A549 (cell line): ENCODE data around the gene ZNF341. TPM values are rescaled to one million over a fixed set of nuclear protein-coding genes. Genes with fewer than 3 reads are reported as not detected.

Experiments used
- ATAC-seq, 2 experiments: fragments of 200-7000 bp in 1 of 2; fragments of >200 bp in 1 of 2; cut with Nextera tagmentation in 1 of 2; cut with Tn5 transposase in 1 of 2; 3 replicates each; pipeline versions ENCODE4 v1.8.0 to v1.9.1; 2018 to 2020; ENCODE audit warnings: mild to moderate bottlenecking in 1 of 2, moderate library complexity in 1 of 2
- CTCF ChIA-PET: fragments of 300-600 bp; sonication (Branson Sonifier 250); formaldehyde crosslinking; extraction: SDS; loops from one replicate; lab custom pipeline; 2021; ENCODE audit warnings: antibody characterized with exemption, inconsistent platforms; lab: Yijun Ruan, JAX
- POLR2A ChIA-PET: fragments of 350-600 bp; formaldehyde crosslinking; extraction: SDS; loops from one replicate; lab custom pipeline; 2021; ENCODE audit warnings: antibody characterized with exemption, inconsistent platforms; lab: Yijun Ruan, JAX
- DNase-seq, 2 experiments: peaks; one replicate each; pipeline versions ENCODE4 v3.0.0 to v3.0.0-alpha.2; 2011 to 2016; ENCODE audit warnings: low read depth in 1 of 2, low spot score in 1 of 2
- FAIRE-seq: peaks from 2 replicates; lab custom pipeline; 2011; peaks lifted over from hg19 to GRCh38; lab: Jason Lieb, UNC
- H3K27ac ChIP-seq, 2 experiments: fragments of >200 bp; sonication (Bioruptor Twin); formaldehyde crosslinking; 3 replicates each; pipeline ENCODE4 v1.5.1; 2016 to 2017
- H3K4me1 ChIP-seq: fragments of >200 bp; sonication (Bioruptor Twin); formaldehyde crosslinking; 3 replicates; pipeline ENCODE4 v1.6.1; 2016
- H3K4me2 ChIP-seq: fragments of >200 bp; sonication (Bioruptor Twin); formaldehyde crosslinking; 3 replicates; pipeline ENCODE4 v1.6.1; 2016
- H3K4me3 ChIP-seq: fragments of >200 bp; sonication (Bioruptor Twin); formaldehyde crosslinking; 3 replicates; pipeline ENCODE4 v1.5.1; 2016
- H3K9me3 ChIP-seq: fragments of >200 bp; sonication (Bioruptor Twin); formaldehyde crosslinking; 3 replicates; pipeline ENCODE4 v1.6.1; 2016
- BCL3 ChIP-seq: fragments of >200 bp; sonication (Bioruptor Twin); formaldehyde crosslinking; IDR thresholded peaks from 3 replicates; pipeline ENCODE4 v1.6.1; 2016
- BHLHE40 ChIP-seq: IDR thresholded peaks from 2 replicates; pipeline ENCODE4 v1.6.1; 2012; ENCODE audit warnings: low read depth, low read length, inconsistent platforms
- CEBPB ChIP-seq, 2 experiments: fragments of >200 bp in 1 of 2; sonication (Bioruptor Twin) in 1 of 2; formaldehyde crosslinking in 1 of 2; IDR thresholded peaks; 2 replicates each; pipeline ENCODE4 v1.6.1; 2012 to 2016
- CHD2 ChIP-seq: fragments of 150-350 bp; IDR thresholded peaks from 2 replicates; pipeline ENCODE4 v1.6.1; 2014; ENCODE audit warnings: low read length; ENCODE audit not compliant: partially characterized antibody
- EHMT2 ChIP-seq: fragments of 200-600 bp; sonication (generic); IDR thresholded peaks from 2 replicates; pipeline ENCODE4 v1.6.1; 2016; ENCODE audit warnings: antibody characterized with exemption, low read depth, mild to moderate bottlenecking, moderate library complexity
- FOSB ChIP-seq: fragments of 250-450 bp; sonication (Bioruptor Pico); IDR thresholded peaks from 2 replicates; pipeline ENCODE4 v1.5.0; 2020; ENCODE audit warnings: mild to moderate bottlenecking, moderate library complexity
- FOSL2 ChIP-seq, 2 experiments: fragments of 450-650 bp in 1 of 2; fragments of >200 bp in 1 of 2; sonication (Bioruptor Twin) in 1 of 2; formaldehyde crosslinking; IDR thresholded peaks; 2 replicates each; pipeline versions ENCODE4 v1.5.0 to v1.6.1; 2016 to 2020; ENCODE audit warnings: mild to moderate bottlenecking in 1 of 2, moderate library complexity in 1 of 2
- FOXS1 ChIP-seq: fragments of 250-450 bp; sonication (Bioruptor Pico); IDR thresholded peaks from 2 replicates; pipeline ENCODE4 v1.5.0; 2020; ENCODE audit warnings: mild to moderate bottlenecking, moderate library complexity
- HOXB13 ChIP-seq: fragments of 250-450 bp; sonication (Bioruptor Pico); IDR thresholded peaks from 2 replicates; pipeline ENCODE4 v1.5.0; 2020; ENCODE audit warnings: low read depth, mild to moderate bottlenecking, moderate library complexity
- JUN ChIP-seq, 2 experiments: fragments of >200 bp; sonication (Bioruptor Twin); formaldehyde crosslinking; IDR thresholded peaks; 2 replicates in 1 of 2; 3 replicates in 1 of 2; pipeline ENCODE4 v1.6.1; 2016 to 2017
- MAFK ChIP-seq: fragments of 450-650 bp; IDR thresholded peaks from 2 replicates; pipeline ENCODE4 v1.6.1; 2014; ENCODE audit not compliant: partially characterized antibody
- MAX ChIP-seq: IDR thresholded peaks from 2 replicates; pipeline ENCODE4 v1.6.1; 2012
- MYC ChIP-seq: IDR thresholded peaks from 2 replicates; pipeline ENCODE4 v1.6.1; 2012; ENCODE audit warnings: mild to moderate bottlenecking, inconsistent platforms, low read length, improper control_type of control experiment, borderline replicate concordance
- NPAS2 ChIP-seq: fragments of 250-450 bp; sonication (Bioruptor Pico); IDR thresholded peaks from 2 replicates; pipeline ENCODE4 v1.8.0; 2022; ENCODE audit warnings: mild to moderate bottlenecking, moderate library complexity, borderline replicate concordance
- PBX3 ChIP-seq: IDR thresholded peaks from 2 replicates; pipeline ENCODE4 v1.6.1; 2012
- PHF8 ChIP-seq: fragments of 200-600 bp; sonication (generic); IDR thresholded peaks from 2 replicates; pipeline ENCODE4 v1.6.1; 2016; ENCODE audit warnings: low read depth, mild to moderate bottlenecking, antibody characterized with exemption, moderate library complexity, borderline replicate concordance
- POLR2A ChIP-seq: IDR thresholded peaks from 2 replicates; pipeline ENCODE4 v1.6.1; 2012; ENCODE audit warnings: mild to moderate bottlenecking, low read length
- RAD21 ChIP-seq, 2 experiments: fragments of >200 bp in 1 of 2; sonication (Bioruptor Twin) in 1 of 2; formaldehyde crosslinking in 1 of 2; IDR thresholded peaks in 1 of 2; conservative IDR thresholded peaks in 1 of 2; 2 replicates in 1 of 2; 3 replicates in 1 of 2; pipeline ENCODE4 v1.6.1; 2012 to 2018; ENCODE audit warnings: inconsistent platforms in 1 of 2
- SMC3 ChIP-seq: fragments of >200 bp; sonication (Bioruptor Twin); formaldehyde crosslinking; IDR thresholded peaks from 3 replicates; pipeline ENCODE4 v1.6.1; 2018; ENCODE audit warnings: inconsistent platforms
- USF2 ChIP-seq: fragments of 450-650 bp; IDR thresholded peaks from 2 replicates; pipeline ENCODE4 v1.6.1; 2014; ENCODE audit warnings: antibody characterized with exemption
- ZC3H11A ChIP-seq: fragments of 450-650 bp; IDR thresholded peaks from 2 replicates; pipeline ENCODE4 v1.6.1; 2014; ENCODE audit warnings: antibody characterized with exemption, mild to moderate bottlenecking
- WGBS: methylation state at CpG from one replicate; pipeline ENCODE4 v1.1.6; 2017; ENCODE audit errors: missing lambda C conversion rate; 5-methylcytosine and 5-hydroxymethylcytosine counted together
- polyA plus RNA-seq, 4 experiments: library from polyadenylated mRNA; depleted of rRNA in 3 of 4; stranded (reverse); fragments of >200 nt; fragmentation: RNase III in 1 of 4; extraction: RNeasy Plus Mini Kit Qiagen cat#74134 plus additional on column Dnase treatment in 1 of 4; gene quantifications; 2 replicates in 3 of 4; 3 replicates in 1 of 4; pipeline ENCODE4 v1.2.3, GENCODE V29; 2011 to 2017

ZNF341 gene
- polyA plus RNA-seq, 2 of the 4 experiments (the other 2 are of a cell fraction): 2.1 to 4.1 TPM

- ChIA-PET POLR2A (no interaction called here), CTCF (interaction anchor here (0.9 to 1.3 kb wide), 4 partner anchors 10 to 37 kb away, joined by 3 to 6 read pairs (median 3); no protein-coding TSS in a partner anchor)
- TF ChIP-seq FOSL2 (IDR thresholded peaks at IDR 0.05) (no peak), FOSL2 (CRISPR knock-in tag; IDR thresholded peaks at IDR 0.05) (peak; percentile 64; the same call in 1 of the 2 replicates), USF2 (no peak)
- ATAC-seq: peak; percentile 59 to 62; a peak in 5 of 6 replicates
- no peak overlapping the region for H3K27ac ChIP-seq
- WGBS: 21% methylated on average over 2 of the region's 2 CpGs
- H3K4me1 ChIP-seq: peaks cover 8% of the 10 kb centered on the region; the same call in 1 of the 3 replicates
- FAIRE-seq: no peak
- no peak overlapping the region for H3K4me3 ChIP-seq
- no peak overlapping the region for H3K4me2 ChIP-seq
- no peak for DNase-seq
- H3K9me3 ChIP-seq: 0 out of 3 replicates have a peak, but pooled peaks cover 3% of the 10 kb centered on the region
These were observed 72.1 kb downstream of the ZNF341 start for GRCh38 chr20:33803921-33804337.

GRCh38 chr20:33808388-33808787, 76.6 kb downstream of the ZNF341 start:
- no peak for FAIRE-seq
- Histone ChIP-seq H3K27ac (no peak overlapping the region), H3K4me2 (no peak overlapping the region), H3K4me1 (peaks cover 17% of the 10 kb centered on the region), H3K9me3 (no peaks in the 10 kb centered on the region), H3K4me3 (no peak overlapping the region)
- POLR2A ChIA-PET: no interaction called here
- no peak for DNase-seq
- WGBS: 85% methylated on average over 3 of the region's 3 CpGs
- CTCF ChIA-PET: interaction anchor here (0.8 to 4.5 kb wide), 2 partner anchors 15 to 262 kb away, joined by 3 to 25 read pairs; no protein-coding TSS in a partner anchor
- TF ChIP-seq CHD2 (no peak), MAFK (peak; percentile 53)
- ATAC-seq: no peak

- ChIA-PET CTCF (interaction anchor here (1.2 to 4.5 kb wide), 3 partner anchors 17 to 78 kb away, joined by 3 to 25 read pairs (median 7); partner anchors contain the start of gene ZNF341), POLR2A (interaction anchor here (2.3 kb wide), 1 partner anchor 183 kb away, joined by 11 read pairs; the partner anchor contains the start of gene RALY)
- Histone ChIP-seq H3K4me2 (no peak overlapping the region), H3K4me1 (peaks cover 19% of the 10 kb centered on the region), H3K27ac (no peak overlapping the region), H3K9me3 (no peaks in the 10 kb centered on the region), H3K4me3 (no peak overlapping the region)
- DNase-seq (no peak), ATAC-seq (no peak), FAIRE-seq (no peak)
- 19% methylated on average over 5 of the region's 5 CpGs for WGBS
- no peak for TF ChIP-seq FOSB (CRISPR knock-in tag)
- TF ChIP-seq FOXS1 (CRISPR knock-in tag): no peak
- no peak for TF ChIP-seq MAFK
- TF ChIP-seq MYC: no peak
- no peak for TF ChIP-seq ZC3H11A
- no peak for TF ChIP-seq FOSL2 (IDR thresholded peaks at IDR 0.05)
- TF ChIP-seq FOSL2 (CRISPR knock-in tag; IDR thresholded peaks at IDR 0.05): no peak
- no peak for TF ChIP-seq BCL3
- TF ChIP-seq PHF8: no peak
- no peak for TF ChIP-seq CEBPB (IDR thresholded peaks at IDR 0.05)
These were observed 78.5 kb downstream of the ZNF341 start for GRCh38 chr20:33810259-33810658.

GRCh38 chr20:33810885-33811775, 79.3 kb downstream of the ZNF341 start, which contains the start of gene CHMP4B:
CHMP4B (plus strand) TSS chr20:33811348; CDS start chr20:33811469, 121 bp downstream.
- peak within 1 kb of the TSS; percentile 76 for H3K4me3 ChIP-seq
- H3K27ac ChIP-seq: peak within 1 kb of the TSS; percentile 88 to 94
- H3K9me3 ChIP-seq: no peaks in the 10 kb centered on the region
- DNase-seq (peak; percentile 98), ATAC-seq (peak; percentile 96 to 98), FAIRE-seq (no peak)
- peak within 1 kb of the TSS; percentile 93 for H3K4me2 ChIP-seq
- WGBS: under 1% methylated on average over 28 of the region's 71 CpGs
- H3K4me1 ChIP-seq: peaks cover 23% of the 10 kb centered on the region
- POLR2A ChIA-PET: interaction anchor here (0.6 to 3.5 kb wide), 6 partner anchors 9 to 321 kb away, joined by 4 to 14 read pairs (median 4); partner anchors contain the start of genes CBFA2T2, EIF2S2, RALY and ZNF341
- CTCF ChIA-PET: interaction anchor here (0.8 to 4.5 kb wide), 4 partner anchors 18 to 140 kb away, joined by 3 to 25 read pairs (median 5); partner anchors contain the start of gene ZNF341
- TF ChIP-seq HOXB13 (CRISPR knock-in tag) (no peak), RAD21 (conservative IDR thresholded peaks at IDR 0.05 in 1 of 2, IDR thresholded peaks at IDR 0.05 in 1 of 2) (no peak), BHLHE40 (no peak), FOSB (CRISPR knock-in tag) (no peak), CEBPB (IDR thresholded peaks at IDR 0.05) (no peak), EHMT2 (no peak), JUN (IDR thresholded peaks at IDR 0.05) (peak; percentile 54 to 85; a peak in 4 of 5 replicates), SMC3 (no peak), MAX (peak; percentile 74), PBX3 (0 out of 2 replicates have a peak, but pooled peaks have one; percentile 51), PHF8 (peak; percentile 77), POLR2A (peak; percentile 53), FOSL2 (IDR thresholded peaks at IDR 0.05) (no peak), FOSL2 (CRISPR knock-in tag; IDR thresholded peaks at IDR 0.05) (peak; percentile 29; the same call in 1 of the 2 replicates), USF2 (no peak), NPAS2 (CRISPR knock-in tag) (no peak), CHD2 (peak; percentile 42)
